ENCODE measurements around the gene PHLDB2. TPM values are rescaled to one million over a fixed set of nuclear protein-coding genes. Genes with fewer than 3 reads are reported as not detected.

The PHLDB2 gene
- total RNA-seq, 2 experiments from 2014 or later, result 0.61 to 2.1 TPM

GRCh38 chr3:111820651-111821050 is 38.4 kb upstream of the PHLDB2 start:
- no peaks in the 10 kb centered on the region for H3K9me2 ChIP-seq (ENCODE audit: insufficient read depth, low read length)
- H3K79me2 ChIP-seq (ENCODE audit: insufficient read depth, low read depth, low read length), result no peaks in the 10 kb centered on the region
- no peak overlapping the region for H3K27ac ChIP-seq (ENCODE audit: low read depth, low read length, poor library complexity, severe bottlenecking)
- intact Hi-C loops (cut with micrococcal nuclease; ENCODE audit: unreplicated experiment), result no loop called here
- no peaks in the 10 kb centered on the region for H3K36me3 ChIP-seq (ENCODE audit: insufficient read depth, low read length)
- no TSS peak for BruUV-seq (replicated peaks)
- H2AFZ ChIP-seq (ENCODE audit: low read length), result no peak overlapping the region
- H3K4me1 ChIP-seq (ENCODE audit: insufficient read depth, low read length, poor library complexity, severe bottlenecking), result no peaks in the 10 kb centered on the region
- H3K4me3 ChIP-seq (ENCODE audit: low read depth, low read length, poor library complexity, severe bottlenecking), result no peak overlapping the region
- CTCF ChIA-PET (ENCODE audit: unreplicated experiment), result interaction anchor here (0.6 kb wide), 1 partner anchor 91 kb away, joined by 3 read pairs; no protein-coding TSS in a partner anchor
- no peak for DNase-seq (ENCODE audit: low spot score)
- POLR2A ChIA-PET, result no interaction called here
- no peaks in the 10 kb centered on the region for H3K9me3 ChIP-seq (ENCODE audit: low read length)
- TF ChIP-seq EZH2phosphoT487 (IDR thresholded peaks at IDR 0.05; ENCODE audit: borderline replicate concordance, low read depth, low read length), result no peak
- TF ChIP-seq CTCF (conservative IDR thresholded peaks at IDR 0.05; ENCODE audit: low read length), result no peak
- H3K4me2 ChIP-seq (ENCODE audit: low read length), result no peak overlapping the region
- H4K20me1 ChIP-seq (ENCODE audit: insufficient read depth, low read length), result no peaks in the 10 kb centered on the region

DNA sequence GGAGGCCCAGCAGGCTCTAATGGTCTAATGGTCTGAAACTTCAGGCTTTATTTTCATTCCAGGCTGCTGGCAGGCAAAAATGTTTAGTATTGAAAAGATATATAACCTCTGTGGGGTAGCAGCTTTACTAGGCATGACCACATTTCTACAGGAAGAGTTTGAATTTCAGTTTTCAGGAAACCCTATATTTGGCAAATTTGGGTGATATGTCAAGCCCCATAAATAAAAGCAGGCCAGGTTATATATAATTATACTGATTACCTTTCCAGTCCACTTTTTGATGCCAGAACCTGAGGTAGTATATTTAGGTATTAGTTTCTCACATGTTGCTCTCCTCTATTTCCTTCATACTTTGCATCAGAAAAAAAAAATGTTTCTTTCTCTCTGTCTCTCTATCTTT is 37.2 kb upstream of the PHLDB2 start:
- Histone ChIP-seq H2AFZ (ENCODE audit: low read length) (no peak overlapping the region), H3K4me2 (ENCODE audit: low read length) (no peak overlapping the region), H3K27ac (ENCODE audit: low read depth, low read length, poor library complexity, severe bottlenecking) (no peak overlapping the region), H3K79me2 (ENCODE audit: insufficient read depth, low read depth, low read length) (no peaks in the 10 kb centered on the region), H4K20me1 (ENCODE audit: insufficient read depth, low read length) (no peaks in the 10 kb centered on the region), H3K4me3 (ENCODE audit: low read depth, low read length, poor library complexity, severe bottlenecking) (no peak overlapping the region), H3K36me3 (ENCODE audit: insufficient read depth, low read length) (no peaks in the 10 kb centered on the region), H3K9me2 (ENCODE audit: insufficient read depth, low read length) (no peaks in the 10 kb centered on the region), H3K9me3 (ENCODE audit: low read length) (no peaks in the 10 kb centered on the region), H3K4me1 (ENCODE audit: insufficient read depth, low read length, poor library complexity, severe bottlenecking) (no peaks in the 10 kb centered on the region)
- ChIA-PET CTCF (ENCODE audit: unreplicated experiment) (no interaction called here), POLR2A (interaction anchor here (1.1 to 1.3 kb wide), 3 partner anchors 23 to 147 kb away, joined by 3 read pairs; no protein-coding TSS in a partner anchor)
- intact Hi-C loops (cut with micrococcal nuclease; ENCODE audit: unreplicated experiment), result no loop called here
- TF ChIP-seq CTCF (conservative IDR thresholded peaks at IDR 0.05; ENCODE audit: low read length), result no peak
- no peak for TF ChIP-seq EZH2phosphoT487 (IDR thresholded peaks at IDR 0.05; ENCODE audit: borderline replicate concordance, low read depth, low read length)
- no peak for DNase-seq (ENCODE audit: low spot score)
- no TSS peak for BruUV-seq (replicated peaks)

DNA sequence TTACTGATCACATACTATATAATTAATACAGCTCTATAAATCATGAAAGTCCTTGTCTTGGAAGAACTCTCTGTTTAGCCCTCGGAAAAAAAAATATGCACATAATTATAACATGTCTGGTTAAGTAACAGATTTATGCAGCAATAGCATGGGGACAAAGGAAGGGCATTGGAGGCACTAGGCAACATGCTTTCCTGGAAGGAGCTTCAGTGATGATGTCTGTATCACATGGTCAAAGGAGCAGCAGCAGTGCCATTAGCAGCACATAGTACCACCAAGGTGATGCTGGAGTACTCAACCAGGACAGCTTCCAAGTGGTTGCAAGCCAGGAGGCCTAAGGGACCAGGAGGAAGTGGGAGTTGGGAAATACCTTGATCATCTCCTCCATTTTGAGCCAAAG is 36.3 kb upstream of the PHLDB2 start:
- H3K36me3 ChIP-seq (ENCODE audit: insufficient read depth, low read length), result no peaks in the 10 kb centered on the region

More for the DNA sequence above, 36.3 kb upstream of the PHLDB2 start:
- POLR2A ChIA-PET, result interaction anchor here (0.8 to 1.3 kb wide), 4 partner anchors 23 to 146 kb away, joined by 3 read pairs; no protein-coding TSS in a partner anchor
- no TSS peak for BruUV-seq (replicated peaks)
- TF ChIP-seq EZH2phosphoT487 (IDR thresholded peaks at IDR 0.05; ENCODE audit: borderline replicate concordance, low read depth, low read length) (no peak), CTCF (conservative IDR thresholded peaks at IDR 0.05; ENCODE audit: low read length) (no peak)
- Histone ChIP-seq H3K27ac (ENCODE audit: low read depth, low read length, poor library complexity, severe bottlenecking) (no peak overlapping the region), H3K4me2 (ENCODE audit: low read length) (no peak overlapping the region), H2AFZ (ENCODE audit: low read length) (no peak overlapping the region), H3K9me3 (ENCODE audit: low read length) (no peaks in the 10 kb centered on the region), H3K9me2 (ENCODE audit: insufficient read depth, low read length) (no peaks in the 10 kb centered on the region), H3K4me3 (ENCODE audit: low read depth, low read length, poor library complexity, severe bottlenecking) (no peak overlapping the region), H3K79me2 (ENCODE audit: insufficient read depth, low read depth, low read length) (no peaks in the 10 kb centered on the region), H3K4me1 (ENCODE audit: insufficient read depth, low read length, poor library complexity, severe bottlenecking) (no peaks in the 10 kb centered on the region), H4K20me1 (ENCODE audit: insufficient read depth, low read length) (no peaks in the 10 kb centered on the region)
- intact Hi-C loops (cut with micrococcal nuclease; ENCODE audit: unreplicated experiment), result no loop called here
- DNase-seq (ENCODE audit: low spot score), result no peak
- CTCF ChIA-PET (ENCODE audit: unreplicated experiment), result no interaction called here

Measured in OCI-LY7 (cell line).